GM20000 (cell line): ENCODE measurements around the gene CTNND2.
"Not testable (repeated sequence)": the region's sequence is repeated elsewhere in the genome, so short reads cannot be mapped to it uniquely, and the experiment has no call there.

Source experiments
- DNase-seq: peaks from one replicate; pipeline ENCODE4 v3.0.0; 2012; ENCODE audit warnings: low spot score
- TF ChIP-seq, protein P1 (sequence below): IDR thresholded peaks from 2 replicates; pipeline ENCODE4 v1.5.1; 2012; ENCODE audit warnings: mild to moderate bottlenecking, control low read depth; ENCODE audit errors: extremely low read depth, missing control alignments

CTNND2 gene

DNA sequence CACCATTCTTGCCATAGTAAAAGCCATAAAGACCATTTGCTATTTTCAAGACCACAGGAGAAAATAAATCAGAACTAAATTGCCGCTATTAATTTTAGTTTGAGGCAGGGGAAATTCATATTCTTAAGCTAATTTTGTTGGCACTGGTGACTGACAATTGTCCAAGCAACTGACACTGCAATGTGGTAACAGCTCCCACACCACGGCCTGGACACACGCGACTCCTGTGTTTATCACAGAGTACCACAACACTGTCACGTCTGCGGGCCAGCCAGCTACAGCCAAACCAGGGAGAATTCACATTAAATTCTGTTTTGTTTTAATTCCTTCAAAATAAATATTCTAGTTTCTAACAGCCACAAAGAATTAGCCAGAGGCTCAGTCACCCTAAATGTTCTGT is 481.9 kb downstream of the CTNND2 start:
- TF ChIP-seq, protein P1, sequence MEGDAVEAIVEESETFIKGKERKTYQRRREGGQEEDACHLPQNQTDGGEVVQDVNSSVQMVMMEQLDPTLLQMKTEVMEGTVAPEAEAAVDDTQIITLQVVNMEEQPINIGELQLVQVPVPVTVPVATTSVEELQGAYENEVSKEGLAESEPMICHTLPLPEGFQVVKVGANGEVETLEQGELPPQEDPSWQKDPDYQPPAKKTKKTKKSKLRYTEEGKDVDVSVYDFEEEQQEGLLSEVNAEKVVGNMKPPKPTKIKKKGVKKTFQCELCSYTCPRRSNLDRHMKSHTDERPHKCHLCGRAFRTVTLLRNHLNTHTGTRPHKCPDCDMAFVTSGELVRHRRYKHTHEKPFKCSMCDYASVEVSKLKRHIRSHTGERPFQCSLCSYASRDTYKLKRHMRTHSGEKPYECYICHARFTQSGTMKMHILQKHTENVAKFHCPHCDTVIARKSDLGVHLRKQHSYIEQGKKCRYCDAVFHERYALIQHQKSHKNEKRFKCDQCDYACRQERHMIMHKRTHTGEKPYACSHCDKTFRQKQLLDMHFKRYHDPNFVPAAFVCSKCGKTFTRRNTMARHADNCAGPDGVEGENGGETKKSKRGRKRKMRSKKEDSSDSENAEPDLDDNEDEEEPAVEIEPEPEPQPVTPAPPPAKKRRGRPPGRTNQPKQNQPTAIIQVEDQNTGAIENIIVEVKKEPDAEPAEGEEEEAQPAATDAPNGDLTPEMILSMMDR = no peak
- no peak for DNase-seq

GRCh38 chr5:11420969-11421368 is 483.3 kb downstream of the CTNND2 start:
- TF ChIP-seq, protein P1 = no peak
- no peak for DNase-seq

GRCh38 chr5:11415751-11416150 is 488.5 kb downstream of the CTNND2 start:
- TF ChIP-seq, protein P1 = no peak
- no peak for DNase-seq

DNA sequence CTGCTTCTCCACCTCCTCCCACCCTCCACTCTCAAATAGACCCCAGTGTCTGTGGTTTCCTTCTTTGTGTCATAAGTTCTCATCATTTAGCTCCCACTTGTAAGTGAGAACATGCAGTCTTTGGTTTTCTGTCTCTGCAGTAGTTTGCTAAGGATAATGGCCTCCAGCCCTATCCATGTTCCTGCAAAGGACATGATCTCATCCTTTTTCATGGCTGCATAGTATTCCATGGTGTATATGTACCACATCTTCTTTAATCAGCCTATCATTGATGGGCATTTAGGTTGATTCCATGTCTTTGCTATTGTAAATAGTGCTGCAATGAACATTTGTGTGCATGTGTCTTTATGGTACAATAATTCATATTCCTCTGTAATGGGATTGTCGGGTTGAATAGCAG is 489.5 kb downstream of the CTNND2 start:
- not testable (repeated sequence) for DNase-seq

DNA sequence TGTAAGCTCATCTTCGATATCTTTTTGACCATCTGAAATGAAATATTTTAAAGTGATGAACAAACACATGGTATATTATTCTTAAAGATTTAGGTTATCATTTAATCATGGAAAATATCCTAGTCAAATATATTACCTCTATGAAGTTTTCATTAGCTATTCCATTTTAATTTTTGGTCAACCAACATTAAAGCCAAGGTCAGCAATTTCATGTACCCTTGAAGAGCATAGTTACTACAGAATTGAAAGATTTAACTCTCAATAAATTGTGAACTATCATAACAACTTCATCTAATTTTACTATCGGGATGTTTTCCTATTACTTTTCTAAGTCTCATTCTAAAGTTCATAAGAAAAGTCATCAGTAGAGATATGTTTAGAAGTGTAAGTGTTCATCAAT is 492.6 kb downstream of the CTNND2 start:
- DNase-seq = no peak
- TF ChIP-seq, protein P1 = no peak

DNA sequence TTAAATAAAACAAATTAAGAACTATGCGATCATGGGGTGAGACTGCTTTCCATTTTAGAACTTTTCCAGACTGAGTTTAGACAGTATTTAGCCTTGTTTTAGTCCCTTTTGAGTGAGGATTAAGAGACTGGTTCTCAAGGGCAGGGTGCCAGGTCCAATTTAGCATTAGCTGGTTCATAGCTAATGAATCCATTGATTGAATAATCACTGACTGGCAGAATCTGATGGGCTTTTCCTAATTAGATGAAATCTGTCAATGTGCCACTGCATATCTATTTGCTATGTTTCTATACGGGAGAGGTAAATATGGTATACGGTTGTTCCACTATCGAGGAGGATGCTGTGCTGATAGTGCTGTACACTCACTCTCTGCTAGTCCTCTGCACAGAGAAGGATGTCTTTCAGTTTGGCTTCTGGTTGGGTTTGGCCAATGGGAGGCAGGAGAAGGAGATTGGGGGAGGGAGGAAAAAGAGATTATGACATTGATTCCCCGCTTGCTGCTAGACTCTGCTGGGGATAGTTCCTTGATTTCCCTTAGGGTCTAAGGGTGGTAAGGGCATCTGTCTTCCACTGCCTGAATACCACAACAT is 496.6 kb downstream of the CTNND2 start:
- DNase-seq = no peak
- TF ChIP-seq, protein P1 = no peak

GRCh38 chr5:11400316-11400715 is 503.9 kb downstream of the CTNND2 start:
- no peak for DNase-seq
- TF ChIP-seq, protein P1 = no peak

DNA sequence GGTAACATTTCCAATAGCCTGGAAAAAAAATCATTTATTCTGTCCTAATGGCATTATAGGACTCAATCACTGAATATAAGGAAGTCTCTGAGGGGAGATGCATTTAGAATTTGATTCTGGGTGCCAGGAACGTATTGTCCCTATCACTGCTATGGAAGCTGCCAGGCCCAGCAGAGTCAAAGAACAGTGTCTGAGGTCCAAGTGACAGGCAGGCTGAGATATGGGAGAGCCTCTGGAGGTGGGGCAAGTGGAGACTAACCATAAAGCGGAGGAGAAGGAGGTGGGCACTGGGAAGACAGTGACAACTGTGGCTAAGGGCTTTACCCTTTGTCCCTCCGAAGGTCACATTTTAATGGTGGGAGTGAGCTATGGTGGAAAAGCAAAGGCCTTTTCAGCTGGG is 505.5 kb downstream of the CTNND2 start:
- no peak for DNase-seq
- TF ChIP-seq, protein P1 = no peak
